ENCODE measurements around the gene TGIF2. TPM values are rescaled to one million over a fixed set of nuclear protein-coding genes. Genes with fewer than 3 reads are reported as not detected.

The TGIF2 gene
- total RNA-seq, 4 donors from 2014 or later, result 8.1 to 11.3 (median 9.1) TPM

DNA sequence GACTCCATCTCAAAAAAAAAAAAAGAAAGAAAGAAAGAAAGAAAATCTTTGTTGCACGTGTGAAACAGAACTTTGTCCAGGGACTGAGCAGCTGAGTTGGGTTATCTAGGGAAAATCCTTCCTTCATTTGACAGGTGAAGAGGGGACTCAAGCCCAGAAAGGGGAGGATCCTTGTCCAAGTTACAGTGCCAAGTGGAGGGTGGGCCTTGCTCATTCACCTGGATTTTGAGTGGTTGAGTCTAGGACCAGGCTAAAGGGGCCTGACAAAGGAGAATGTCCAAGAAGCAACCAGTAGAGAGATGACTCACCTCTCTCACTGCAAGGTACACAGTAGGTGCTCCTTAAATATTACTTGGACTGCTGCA, 2.7 kb downstream of the TGIF2 start:
- TF ChIP-seq POLR2AphosphoS5 (IDR thresholded peaks at IDR 0.05), result no peak
- TF ChIP-seq, protein P1, sequence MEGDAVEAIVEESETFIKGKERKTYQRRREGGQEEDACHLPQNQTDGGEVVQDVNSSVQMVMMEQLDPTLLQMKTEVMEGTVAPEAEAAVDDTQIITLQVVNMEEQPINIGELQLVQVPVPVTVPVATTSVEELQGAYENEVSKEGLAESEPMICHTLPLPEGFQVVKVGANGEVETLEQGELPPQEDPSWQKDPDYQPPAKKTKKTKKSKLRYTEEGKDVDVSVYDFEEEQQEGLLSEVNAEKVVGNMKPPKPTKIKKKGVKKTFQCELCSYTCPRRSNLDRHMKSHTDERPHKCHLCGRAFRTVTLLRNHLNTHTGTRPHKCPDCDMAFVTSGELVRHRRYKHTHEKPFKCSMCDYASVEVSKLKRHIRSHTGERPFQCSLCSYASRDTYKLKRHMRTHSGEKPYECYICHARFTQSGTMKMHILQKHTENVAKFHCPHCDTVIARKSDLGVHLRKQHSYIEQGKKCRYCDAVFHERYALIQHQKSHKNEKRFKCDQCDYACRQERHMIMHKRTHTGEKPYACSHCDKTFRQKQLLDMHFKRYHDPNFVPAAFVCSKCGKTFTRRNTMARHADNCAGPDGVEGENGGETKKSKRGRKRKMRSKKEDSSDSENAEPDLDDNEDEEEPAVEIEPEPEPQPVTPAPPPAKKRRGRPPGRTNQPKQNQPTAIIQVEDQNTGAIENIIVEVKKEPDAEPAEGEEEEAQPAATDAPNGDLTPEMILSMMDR (IDR thresholded peaks at IDR 0.05), result no peak
- no peak for TF ChIP-seq POLR2A (IDR thresholded peaks at IDR 0.05)
- TF ChIP-seq EP300 (IDR thresholded peaks at IDR 0.05), result no peak
- DNase-seq (ENCODE audit: low spot score in 2 of 2), result no peak
- Histone ChIP-seq H3K4me1 (peaks cover 33% of the 10 kb centered on the region), H3K9me3 (no peaks in the 10 kb centered on the region), H3K27ac (no peak overlapping the region), H3K4me3 (no peak overlapping the region), H3K27me3 (no peaks in the 10 kb centered on the region), H3K36me3 (peaks cover 22% of the 10 kb centered on the region)
- 57% methylated on average over 1 of the region's 1 CpG for WGBS

DNA sequence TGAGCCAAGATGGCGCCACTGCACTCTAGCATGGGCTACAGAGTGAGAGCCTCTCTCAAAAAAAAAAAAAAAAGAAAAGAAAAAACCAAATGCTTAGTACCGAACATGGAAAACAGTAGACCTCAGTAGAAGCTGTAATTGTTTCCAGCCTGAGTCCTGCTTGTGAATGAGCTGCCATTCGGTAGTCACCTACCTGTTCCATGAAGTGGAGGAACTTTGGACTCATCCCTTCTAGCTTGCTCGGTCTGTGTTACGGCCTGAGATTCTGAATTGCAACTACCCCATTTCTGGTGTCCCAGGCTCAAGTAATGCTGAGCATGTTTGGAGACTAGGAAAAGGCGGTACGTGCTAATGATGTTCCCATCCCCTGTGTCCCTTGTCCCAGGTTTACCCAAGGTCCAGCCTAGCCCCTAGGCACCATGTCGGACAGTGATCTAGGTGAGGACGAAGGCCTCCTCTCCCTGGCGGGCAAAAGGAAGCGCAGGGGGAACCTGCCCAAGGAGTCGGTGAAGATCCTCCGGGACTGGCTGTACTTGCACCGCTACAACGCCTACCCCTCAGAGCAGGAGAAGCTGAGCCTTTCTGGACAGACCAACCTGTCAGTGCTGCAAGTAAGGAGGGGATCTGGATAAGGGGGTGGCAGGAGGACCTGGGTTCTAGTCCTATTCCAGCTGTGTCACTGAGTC, 5.1 kb downstream of the TGIF2 start:
- H3K27me3 ChIP-seq, result no peaks in the 10 kb centered on the region
- TF ChIP-seq POLR2AphosphoS5 (IDR thresholded peaks at IDR 0.05), result no peak
- no peak for TF ChIP-seq EP300 (IDR thresholded peaks at IDR 0.05)
- TF ChIP-seq, protein P1 (IDR thresholded peaks at IDR 0.05), result no peak
- TF ChIP-seq POLR2A (IDR thresholded peaks at IDR 0.05), result no peak
- no peak for DNase-seq (ENCODE audit: low spot score in 2 of 2)
- H3K4me3 ChIP-seq, result no peak overlapping the region
- H3K9me3 ChIP-seq, result no peaks in the 10 kb centered on the region
- 98% methylated on average over 15 of the region's 15 CpGs for WGBS
- H3K27ac ChIP-seq, result no peak overlapping the region
- peaks cover 25% of the 10 kb centered on the region for H3K4me1 ChIP-seq
- H3K36me3 ChIP-seq, result peaks cover 35% of the 10 kb centered on the region

DNA sequence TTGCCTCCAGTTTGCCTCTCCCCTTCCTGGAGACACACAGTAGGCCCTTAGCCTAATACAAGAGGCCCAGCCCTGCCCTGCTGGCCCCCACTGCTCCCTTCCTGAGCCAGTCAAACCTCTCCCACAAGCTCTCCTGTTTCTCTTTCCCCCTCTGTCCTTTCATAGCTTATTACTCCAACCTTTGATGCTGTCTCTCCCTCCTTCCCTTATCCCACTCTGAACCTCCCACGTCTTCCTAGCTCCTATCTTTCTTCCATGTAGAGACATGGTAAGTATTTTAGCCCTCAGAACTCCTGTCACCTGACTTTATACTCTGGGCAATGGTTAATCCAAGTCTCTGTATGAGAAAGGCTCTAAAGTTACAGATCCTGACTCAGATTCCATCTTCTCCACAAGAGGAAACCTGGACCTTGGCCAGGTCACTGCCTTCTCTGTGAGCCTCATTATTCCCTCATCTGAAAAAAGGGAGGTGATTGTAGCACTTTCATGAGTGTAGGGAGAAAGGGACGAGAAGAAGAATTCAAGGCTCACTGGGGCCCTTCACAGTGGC, 6.7 kb downstream of the TGIF2 start:
- Histone ChIP-seq H3K36me3 (peaks cover 35% of the 10 kb centered on the region), H3K4me3 (no peak overlapping the region), H3K4me1 (peaks cover 17% of the 10 kb centered on the region), H3K27me3 (no peaks in the 10 kb centered on the region), H3K27ac (no peak overlapping the region), H3K9me3 (no peaks in the 10 kb centered on the region)
- 93% methylated on average over 2 of the region's 2 CpGs for WGBS
- no peak for DNase-seq (ENCODE audit: low spot score in 2 of 2)
- TF ChIP-seq, protein P1 (IDR thresholded peaks at IDR 0.05), result no peak
- no peak for TF ChIP-seq POLR2A (IDR thresholded peaks at IDR 0.05)
- TF ChIP-seq EP300 (IDR thresholded peaks at IDR 0.05), result no peak
- TF ChIP-seq POLR2AphosphoS5 (IDR thresholded peaks at IDR 0.05), result no peak

DNA sequence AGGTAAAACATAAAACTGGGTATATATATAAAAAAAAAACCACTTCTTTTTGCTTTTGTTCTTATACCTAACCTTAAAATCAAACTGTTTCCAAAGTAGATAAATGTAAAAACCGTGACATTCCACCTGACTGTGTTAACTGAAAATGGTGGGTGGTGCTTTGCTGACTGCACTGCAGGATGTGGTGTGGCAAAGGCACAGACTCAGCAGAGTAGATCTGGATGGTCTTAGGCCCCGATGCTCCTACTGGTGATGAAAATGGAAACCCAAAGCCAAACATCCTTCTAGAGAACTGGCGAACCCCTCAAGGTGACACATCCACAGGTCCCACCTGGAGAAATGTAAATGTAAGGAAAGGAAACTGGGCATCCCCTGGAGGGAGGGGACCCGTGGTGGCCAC, 8.9 kb downstream of the TGIF2 start:
- peaks cover 35% of the 10 kb centered on the region for H3K36me3 ChIP-seq
- peaks cover 16% of the 10 kb centered on the region for H3K4me1 ChIP-seq
- H3K9me3 ChIP-seq, result no peaks in the 10 kb centered on the region
- no peak overlapping the region for H3K4me3 ChIP-seq
- TF ChIP-seq POLR2A (IDR thresholded peaks at IDR 0.05) (no peak), EP300 (IDR thresholded peaks at IDR 0.05) (no peak)
- TF ChIP-seq, protein P1 (IDR thresholded peaks at IDR 0.05), result no peak
- no peaks in the 10 kb centered on the region for H3K27me3 ChIP-seq
- 73% methylated on average over 4 of the region's 4 CpGs for WGBS
- H3K27ac ChIP-seq, result no peak overlapping the region
- DNase-seq (ENCODE audit: low spot score in 2 of 2), result no peak

DNA sequence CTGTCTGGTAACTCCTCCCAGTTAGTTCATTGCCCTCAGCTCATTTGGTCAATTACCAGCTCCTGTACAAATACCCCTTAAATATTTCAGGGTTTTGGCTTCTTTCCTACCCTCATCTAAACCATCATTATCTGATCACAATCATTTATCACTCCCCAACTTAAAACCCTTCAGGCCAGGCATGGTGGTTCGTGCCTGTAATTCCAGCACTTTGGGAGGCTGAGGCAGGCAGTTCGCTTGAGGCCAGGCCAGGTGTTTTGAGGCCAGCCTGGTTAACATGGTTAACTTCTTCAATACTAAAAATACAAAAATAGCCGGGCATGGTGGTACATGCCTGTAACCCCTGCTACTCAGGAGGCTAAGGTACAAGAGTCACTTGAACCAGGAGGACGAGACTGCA, 9.4 kb downstream of the TGIF2 start:
- no peak for DNase-seq (ENCODE audit: low spot score in 2 of 2)
- no peak overlapping the region for H3K27ac ChIP-seq
- 89% methylated on average over 4 of the region's 4 CpGs for WGBS
- H3K9me3 ChIP-seq, result no peaks in the 10 kb centered on the region
- no peak overlapping the region for H3K4me3 ChIP-seq
- peaks cover 35% of the 10 kb centered on the region for H3K36me3 ChIP-seq
- TF ChIP-seq EP300 (IDR thresholded peaks at IDR 0.05), result no peak
- TF ChIP-seq, protein P1 (IDR thresholded peaks at IDR 0.05), result no peak
- TF ChIP-seq POLR2A (IDR thresholded peaks at IDR 0.05), result no peak
- TF ChIP-seq POLR2AphosphoS5 (IDR thresholded peaks at IDR 0.05), result no peak
- peaks cover 16% of the 10 kb centered on the region for H3K4me1 ChIP-seq
- H3K27me3 ChIP-seq, result no peaks in the 10 kb centered on the region
